Trophoblast cell (in vitro differentiated cells and primary cell): ENCODE data around the gene FBXL17.

Source experiments
- DNase-seq, 2 donors: peaks; one replicate each; pipeline ENCODE4 v3.0.0-alpha.2; 2016
- H2AFZ ChIP-seq: 2 replicates; pipeline ENCODE4 v1.6.1; 2013; ENCODE audit warnings: low read length, moderate library complexity, mild to moderate bottlenecking; ENCODE audit not compliant: insufficient read depth, poor library complexity
- H2AK5ac ChIP-seq: 2 replicates; pipeline ENCODE4 v1.6.1; 2013; ENCODE audit warnings: mild to moderate bottlenecking, low read length
- H2BK120ac ChIP-seq: 2 replicates; pipeline ENCODE4 v1.6.1; 2013; ENCODE audit warnings: low read length, mild to moderate bottlenecking, moderate library complexity; ENCODE audit not compliant: insufficient read depth, poor library complexity
- H2BK12ac ChIP-seq: 2 replicates; pipeline ENCODE4 v1.6.1; 2013; ENCODE audit warnings: mild to moderate bottlenecking, low read length, moderate library complexity
- H2BK5ac ChIP-seq: 2 replicates; pipeline ENCODE4 v1.6.1; 2013; ENCODE audit warnings: low read length, low read depth, moderate library complexity, mild to moderate bottlenecking; ENCODE audit not compliant: poor library complexity
- H3K14ac ChIP-seq: 2 replicates; pipeline ENCODE4 v1.6.1; 2013; ENCODE audit warnings: mild to moderate bottlenecking, low read length
- H3K18ac ChIP-seq: 2 replicates; pipeline ENCODE4 v1.6.1; 2013; ENCODE audit warnings: mild to moderate bottlenecking, low read length
- H3K23ac ChIP-seq: 2 replicates; pipeline ENCODE4 v1.6.1; 2013; ENCODE audit warnings: low read length
- H3K27ac ChIP-seq: 2 replicates; pipeline ENCODE4 v1.5.1; 2013; ENCODE audit warnings: low read depth, mild to moderate bottlenecking, inconsistent platforms, low read length, moderate library complexity
- H3K27me3 ChIP-seq: 2 replicates; pipeline ENCODE4 v1.6.1; 2013; ENCODE audit warnings: inconsistent platforms, mild to moderate bottlenecking, low read length, moderate library complexity; ENCODE audit not compliant: insufficient read depth
- H3K36me3 ChIP-seq, 2 experiments: 1 replicate in 1 of 2; 2 replicates in 1 of 2; pipeline ENCODE4 v1.6.1; 2013; ENCODE audit warnings: low read length in 2 of 2, mild to moderate bottlenecking in 2 of 2, moderate library complexity in 1 of 2; ENCODE audit not compliant: insufficient read depth in 2 of 2, control insufficient read depth in 1 of 2
- H3K4ac ChIP-seq: 2 replicates; pipeline ENCODE4 v1.6.1; 2013; ENCODE audit warnings: low read depth, mild to moderate bottlenecking, low read length, moderate library complexity
- H3K4me1 ChIP-seq, 2 experiments: 1 replicate in 1 of 2; 2 replicates in 1 of 2; pipeline ENCODE4 v1.6.1; 2013; ENCODE audit warnings: low read length in 2 of 2, mild to moderate bottlenecking in 2 of 2, moderate library complexity in 1 of 2; ENCODE audit not compliant: insufficient read depth in 2 of 2, control insufficient read depth in 1 of 2
- H3K4me2 ChIP-seq: 2 replicates; pipeline ENCODE4 v1.6.1; 2013; ENCODE audit warnings: inconsistent platforms, mild to moderate bottlenecking, low read length, moderate library complexity
- H3K4me3 ChIP-seq: 2 replicates; pipeline ENCODE4 v1.5.1; 2013; ENCODE audit warnings: mild to moderate bottlenecking, low read depth, low read length, inconsistent platforms
- H3K79me1 ChIP-seq: one replicate; pipeline ENCODE4 v1.6.1; 2013; ENCODE audit warnings: low read length
- H3K79me2 ChIP-seq: 2 replicates; pipeline ENCODE4 v1.6.1; 2013; ENCODE audit warnings: low read length, mild to moderate bottlenecking; ENCODE audit not compliant: control insufficient read depth, insufficient read depth, poor library complexity
- H3K9ac ChIP-seq: 2 replicates; pipeline ENCODE4 v1.6.1; 2013; ENCODE audit warnings: mild to moderate bottlenecking, low read length
- H3K9me3 ChIP-seq: 2 replicates; pipeline ENCODE4 v1.6.1; 2013; ENCODE audit warnings: low read depth, mild to moderate bottlenecking, control low read depth, inconsistent platforms, low read length; ENCODE audit not compliant: insufficient read depth
- H4K12ac ChIP-seq: 2 replicates; pipeline ENCODE4 v1.6.1; 2013; ENCODE audit warnings: low read depth, mild to moderate bottlenecking, low read length, moderate library complexity
- H4K8ac ChIP-seq: 2 replicates; pipeline ENCODE4 v1.6.1; 2013; ENCODE audit warnings: low read depth, mild to moderate bottlenecking, low read length, moderate library complexity
- H4K91ac ChIP-seq: one replicate; pipeline ENCODE4 v1.6.1; 2013; ENCODE audit warnings: low read depth, mild to moderate bottlenecking, low read length, moderate library complexity
- WGBS: extraction: QIAGEN DNeasy Blood & Tissue Kit; methylation state at CpG from one replicate; pipeline ENCODE4 v1.1.7; 2013; ENCODE audit warnings: missing lambda C conversion rate; ENCODE audit not compliant: insufficient read length, insufficient coverage; ENCODE audit errors: extremely low coverage; 5-methylcytosine and 5-hydroxymethylcytosine counted together

The FBXL17 gene

GRCh38 chr5:108129129-108129528 is 252.8 kb downstream of the FBXL17 start:
- H2BK12ac ChIP-seq: no peak overlapping the region
- no peak overlapping the region for H3K14ac ChIP-seq
- DNase-seq: no peak
- no peak overlapping the region for H2BK120ac ChIP-seq
- H3K27me3 ChIP-seq: no peaks in the 10 kb centered on the region
- no peak overlapping the region for H2AFZ ChIP-seq
- H3K18ac ChIP-seq: no peak overlapping the region
- H4K12ac ChIP-seq: no peak overlapping the region
- no peak overlapping the region for H2AK5ac ChIP-seq
- H3K23ac ChIP-seq: no peak overlapping the region
- no peaks in the 10 kb centered on the region for H3K36me3 ChIP-seq
- no peak overlapping the region for H4K91ac ChIP-seq
- no peak overlapping the region for H3K27ac ChIP-seq
- H2BK5ac ChIP-seq: no peak overlapping the region
- no peak overlapping the region for H3K4ac ChIP-seq
- H3K79me1 ChIP-seq: no peaks in the 10 kb centered on the region
- WGBS: no CpG with 5 or more reads among the region's 1 CpG
- no peaks in the 10 kb centered on the region for H3K9me3 ChIP-seq
- H3K79me2 ChIP-seq: no peaks in the 10 kb centered on the region
- H3K4me1 ChIP-seq: no peaks in the 10 kb centered on the region
- H3K4me3 ChIP-seq: no peak overlapping the region
- H4K8ac ChIP-seq: no peak overlapping the region
- no peak overlapping the region for H3K9ac ChIP-seq
- no peak overlapping the region for H3K4me2 ChIP-seq

GRCh38 chr5:108125771-108126511 is 256.0 kb downstream of the FBXL17 start:
- H3K4me2 ChIP-seq: no peak overlapping the region
- no CpG with 5 or more reads among the region's 3 CpGs for WGBS
- H2AFZ ChIP-seq: no peak overlapping the region

GRCh38 chr5:108124596-108124995 is 257.3 kb downstream of the FBXL17 start:
- H3K14ac ChIP-seq: no peak overlapping the region
- H2BK12ac ChIP-seq: no peak overlapping the region
- no peak overlapping the region for H3K4me3 ChIP-seq
- no peaks in the 10 kb centered on the region for H3K79me1 ChIP-seq
- H3K4me1 ChIP-seq: no peaks in the 10 kb centered on the region
- no peak overlapping the region for H2AFZ ChIP-seq
- H3K79me2 ChIP-seq: no peaks in the 10 kb centered on the region
- H3K27ac ChIP-seq: no peak overlapping the region
- H3K36me3 ChIP-seq: no peaks in the 10 kb centered on the region
- no peak overlapping the region for H4K12ac ChIP-seq
- H2AK5ac ChIP-seq: no peak overlapping the region
- no peak overlapping the region for H3K4ac ChIP-seq
- H3K9me3 ChIP-seq: no peaks in the 10 kb centered on the region
- no peak overlapping the region for H3K18ac ChIP-seq
- H3K4me2 ChIP-seq: no peak overlapping the region
- H3K23ac ChIP-seq: no peak overlapping the region
- H3K27me3 ChIP-seq: no peaks in the 10 kb centered on the region
- H3K9ac ChIP-seq: no peak overlapping the region
- no CpG with 5 or more reads among the region's 4 CpGs for WGBS
- no peak overlapping the region for H2BK120ac ChIP-seq
- no peak overlapping the region for H4K91ac ChIP-seq
- no peak overlapping the region for H2BK5ac ChIP-seq
- H4K8ac ChIP-seq: no peak overlapping the region
- DNase-seq: no peak

More at GRCh38 chr5:108125771-108126511, 256.0 kb downstream of the FBXL17 start:
- no peaks in the 10 kb centered on the region for H3K9me3 ChIP-seq
- no peak overlapping the region for H2BK120ac ChIP-seq
- no peak for DNase-seq
- H3K4ac ChIP-seq: no peak overlapping the region
- no peak overlapping the region for H2BK12ac ChIP-seq
- no peaks in the 10 kb centered on the region for H3K27me3 ChIP-seq
- H4K12ac ChIP-seq: no peak overlapping the region
- no peak overlapping the region for H4K8ac ChIP-seq
- no peak overlapping the region for H3K14ac ChIP-seq
- no peaks in the 10 kb centered on the region for H3K79me2 ChIP-seq
- no peak overlapping the region for H2AK5ac ChIP-seq
- no peak overlapping the region for H3K27ac ChIP-seq
- no peak overlapping the region for H3K9ac ChIP-seq
- no peaks in the 10 kb centered on the region for H3K4me1 ChIP-seq
- H3K79me1 ChIP-seq: no peaks in the 10 kb centered on the region
- H3K18ac ChIP-seq: no peak overlapping the region
- H3K23ac ChIP-seq: no peak overlapping the region
- no peaks in the 10 kb centered on the region for H3K36me3 ChIP-seq
- no peak overlapping the region for H4K91ac ChIP-seq
- H3K4me3 ChIP-seq: no peak overlapping the region
- H2BK5ac ChIP-seq: no peak overlapping the region

GRCh38 chr5:108122702-108123101 is 259.2 kb downstream of the FBXL17 start:
- no CpG with 5 or more reads among the region's 4 CpGs for WGBS
- H3K4ac ChIP-seq: no peak overlapping the region
- no peak overlapping the region for H3K14ac ChIP-seq

More at GRCh38 chr5:108122702-108123101, 259.2 kb downstream of the FBXL17 start:
- H3K18ac ChIP-seq: no peak overlapping the region
- H4K91ac ChIP-seq: no peak overlapping the region
- H2AK5ac ChIP-seq: no peak overlapping the region
- no peak overlapping the region for H3K4me3 ChIP-seq
- H3K23ac ChIP-seq: no peak overlapping the region
- no peak overlapping the region for H2BK5ac ChIP-seq
- no peaks in the 10 kb centered on the region for H3K4me1 ChIP-seq
- H3K9ac ChIP-seq: no peak overlapping the region
- no peak for DNase-seq
- H3K4me2 ChIP-seq: no peak overlapping the region
- H3K79me1 ChIP-seq: no peaks in the 10 kb centered on the region
- H2BK12ac ChIP-seq: no peak overlapping the region
- no peak overlapping the region for H4K12ac ChIP-seq
- H3K9me3 ChIP-seq: no peaks in the 10 kb centered on the region
- no peak overlapping the region for H2AFZ ChIP-seq
- no peaks in the 10 kb centered on the region for H3K79me2 ChIP-seq
- no peaks in the 10 kb centered on the region for H3K36me3 ChIP-seq
- no peak overlapping the region for H3K27ac ChIP-seq
- H4K8ac ChIP-seq: no peak overlapping the region
- no peaks in the 10 kb centered on the region for H3K27me3 ChIP-seq
- no peak overlapping the region for H2BK120ac ChIP-seq
